Mesenchymal stem cell (in vitro differentiated cells and primary cell): Measurements from ENCODE around the gene TNNC1.

Experiments
- DNase-seq: peaks from one replicate; pipeline ENCODE4 v3.0.0-alpha.2; 2013
- H2AFZ ChIP-seq: one replicate; pipeline ENCODE4 v1.6.1; 2013; ENCODE audit warnings: low read depth, mild to moderate bottlenecking, control low read depth, inconsistent platforms, low read length, moderate library complexity
- H2AK5ac ChIP-seq: 2 replicates; pipeline ENCODE4 v1.6.1; 2013; ENCODE audit warnings: low read length, moderate library complexity, mild to moderate bottlenecking, inconsistent platforms; ENCODE audit not compliant: severe bottlenecking
- H2BK120ac ChIP-seq: one replicate; pipeline ENCODE4 v1.6.1; 2013; ENCODE audit warnings: low read depth, mild to moderate bottlenecking, inconsistent platforms, low read length, moderate library complexity
- H2BK12ac ChIP-seq, 2 experiments: one replicate each; pipeline ENCODE4 v1.6.1; 2013; ENCODE audit warnings: inconsistent platforms in 2 of 2, low read length in 2 of 2, mild to moderate bottlenecking in 2 of 2, moderate library complexity in 2 of 2, control low read depth in 1 of 2
- H2BK15ac ChIP-seq: one replicate; pipeline ENCODE4 v1.6.1; 2013; ENCODE audit warnings: mild to moderate bottlenecking, low read depth, inconsistent platforms; ENCODE audit not compliant: poor library complexity, severe bottlenecking
- H2BK5ac ChIP-seq: 2 replicates; pipeline ENCODE4 v1.6.1; 2013; ENCODE audit warnings: low read depth, mild to moderate bottlenecking, low read length, control low read depth, inconsistent platforms; ENCODE audit not compliant: poor library complexity, severe bottlenecking
- H3K14ac ChIP-seq, 2 experiments: one replicate each; pipeline ENCODE4 v1.6.1; 2013; ENCODE audit warnings: inconsistent platforms in 2 of 2, low read length in 2 of 2, control low read depth in 1 of 2, mild to moderate bottlenecking in 1 of 2, moderate library complexity in 1 of 2
- H3K18ac ChIP-seq, 2 experiments: one replicate each; pipeline ENCODE4 v1.6.1; 2013; ENCODE audit warnings: inconsistent platforms in 2 of 2, low read length in 2 of 2, control low read depth in 1 of 2, low read depth in 1 of 2, mild to moderate bottlenecking in 1 of 2
- H3K23ac ChIP-seq, 2 experiments: one replicate each; pipeline ENCODE4 v1.6.1; 2013; ENCODE audit warnings: inconsistent platforms in 2 of 2, low read length in 2 of 2, mild to moderate bottlenecking in 2 of 2, moderate library complexity in 2 of 2, control low read depth in 1 of 2
- H3K27ac ChIP-seq: 2 replicates; pipeline ENCODE4 v1.5.1; 2013; ENCODE audit warnings: mild to moderate bottlenecking, moderate library complexity, low read length, control low read depth, inconsistent platforms; ENCODE audit not compliant: poor library complexity, severe bottlenecking
- H3K27me3 ChIP-seq, 2 experiments: 2 replicates each; pipeline versions ENCODE4 v1.6.1 to v1.7.0; 2013; ENCODE audit warnings: low read length in 2 of 2, mild to moderate bottlenecking in 2 of 2, moderate library complexity in 2 of 2, control low read depth in 1 of 2, inconsistent platforms in 1 of 2; ENCODE audit not compliant: control insufficient read depth in 1 of 2, insufficient read depth in 1 of 2
- H3K36me3 ChIP-seq, 2 experiments: 2 replicates each; pipeline versions ENCODE4 v1.6.1 to v1.7.0; 2013; ENCODE audit warnings: low read length in 2 of 2, control low read depth in 1 of 2, inconsistent platforms in 1 of 2, low read depth in 1 of 2, mild to moderate bottlenecking in 1 of 2; ENCODE audit not compliant: insufficient read depth in 2 of 2, control insufficient read depth in 1 of 2
- H3K4ac ChIP-seq, 2 experiments: one replicate each; pipeline ENCODE4 v1.6.1; 2013; ENCODE audit warnings: inconsistent platforms in 2 of 2, low read length in 2 of 2, mild to moderate bottlenecking in 2 of 2, moderate library complexity in 2 of 2, control low read depth in 1 of 2, low read depth in 1 of 2
- H3K4me1 ChIP-seq: 2 replicates; pipeline ENCODE4 v1.6.1; 2013; ENCODE audit warnings: low read depth, low read length, control low read depth; ENCODE audit not compliant: control insufficient read depth, insufficient read depth
- H3K4me2 ChIP-seq: 2 replicates; pipeline ENCODE4 v1.6.1; 2013; ENCODE audit warnings: low read length, mild to moderate bottlenecking, inconsistent platforms; ENCODE audit not compliant: poor library complexity, severe bottlenecking
- H3K4me3 ChIP-seq, 2 experiments: 2 replicates each; pipeline versions ENCODE4 v1.5.1 to v1.7.0; 2013; ENCODE audit warnings: low read length in 2 of 2, mild to moderate bottlenecking in 2 of 2, control low read depth in 1 of 2, low read depth in 1 of 2; ENCODE audit not compliant: insufficient read depth in 1 of 2
- H3K79me1 ChIP-seq: replicated peaks from 2 replicates; pipeline ENCODE4 v1.6.1; 2013; ENCODE audit warnings: mild to moderate bottlenecking, control low read depth, low read length, inconsistent platforms; ENCODE audit not compliant: poor library complexity, severe bottlenecking
- H3K9ac ChIP-seq: 2 replicates; pipeline ENCODE4 v1.7.0; 2013; ENCODE audit warnings: mild to moderate bottlenecking, low read length, moderate library complexity
- H3K9me3 ChIP-seq: 2 replicates; pipeline ENCODE4 v1.7.0; 2013; ENCODE audit warnings: mild to moderate bottlenecking, low read length; ENCODE audit not compliant: control insufficient read depth
- H4K8ac ChIP-seq: one replicate; pipeline ENCODE4 v1.6.1; 2013; ENCODE audit warnings: inconsistent platforms, mild to moderate bottlenecking, low read length, moderate library complexity
- H4K91ac ChIP-seq: one replicate; pipeline ENCODE4 v1.6.1; 2013; ENCODE audit warnings: mild to moderate bottlenecking, low read length, inconsistent platforms
- WGBS: methylation state at CpG from one replicate; pipeline ENCODE4 v1.1.7; 2013; ENCODE audit warnings: mixed read lengths; 5-methylcytosine and 5-hydroxymethylcytosine counted together

Gene TNNC1

GRCh38 chr3:52440249-52440551, 13.6 kb downstream of the TNNC1 start:
- H4K91ac ChIP-seq = no peak overlapping the region
- no peak overlapping the region for H3K4me2 ChIP-seq
- no peaks in the 10 kb centered on the region for H3K36me3 ChIP-seq
- 96% methylated on average over 12 of the region's 12 CpGs for WGBS
- no peak overlapping the region for H3K27ac ChIP-seq
- peaks cover 7% of the 10 kb centered on the region for H3K4me1 ChIP-seq
- no peak overlapping the region for H3K4ac ChIP-seq
- no peak overlapping the region for H2BK5ac ChIP-seq
- peaks cover under 1 to 20% of the 10 kb centered on the region in 2 experiments for H3K27me3 ChIP-seq
- no peak overlapping the region for H3K14ac ChIP-seq
- H3K9me3 ChIP-seq = no peaks in the 10 kb centered on the region
- H3K9ac ChIP-seq = no peak overlapping the region
- DNase-seq = no peak
- H3K4me3 ChIP-seq = no peak overlapping the region
- no peak overlapping the region for H2AK5ac ChIP-seq
- H2BK120ac ChIP-seq = no peak overlapping the region
- no peak overlapping the region for H2AFZ ChIP-seq
- H4K8ac ChIP-seq = no peak overlapping the region
- no peak overlapping the region for H3K18ac ChIP-seq
- no peak overlapping the region for H3K23ac ChIP-seq
- no peaks in the 10 kb centered on the region for H3K79me1 ChIP-seq
- H2BK12ac ChIP-seq = no peak overlapping the region
- no peak overlapping the region for H2BK15ac ChIP-seq

GRCh38 chr3:52439426-52440248, 14.2 kb downstream of the TNNC1 start:
- H3K4me1 ChIP-seq = peaks cover 2% of the 10 kb centered on the region
- no peaks in the 10 kb centered on the region for H3K79me1 ChIP-seq
- H3K9ac ChIP-seq = no peak overlapping the region
- H3K27me3 ChIP-seq = peaks cover 6 to 24% of the 10 kb centered on the region in 2 experiments
- H3K18ac ChIP-seq = no peak overlapping the region
- H3K27ac ChIP-seq = no peak overlapping the region
- no peak overlapping the region for H2AFZ ChIP-seq
- H2BK5ac ChIP-seq = no peak overlapping the region
- no peak overlapping the region for H3K4ac ChIP-seq
- H4K91ac ChIP-seq = no peak overlapping the region
- no peak for DNase-seq
- no peaks in the 10 kb centered on the region for H3K9me3 ChIP-seq
- no peak overlapping the region for H3K4me3 ChIP-seq
- H3K36me3 ChIP-seq = no peaks in the 10 kb centered on the region
- H3K14ac ChIP-seq = no peak overlapping the region
- no peak overlapping the region for H3K23ac ChIP-seq
- 88% methylated on average over 16 of the region's 16 CpGs for WGBS
- H4K8ac ChIP-seq = no peak overlapping the region
- no peak overlapping the region for H2BK120ac ChIP-seq
- no peak overlapping the region for H3K4me2 ChIP-seq
- no peak overlapping the region for H2AK5ac ChIP-seq
- H2BK12ac ChIP-seq = no peak overlapping the region
- no peak overlapping the region for H2BK15ac ChIP-seq

- peaks cover 10 to 22% of the 10 kb centered on the region in 2 experiments for H3K27me3 ChIP-seq
- no peak overlapping the region for H2AFZ ChIP-seq
- no peak overlapping the region for H3K4me2 ChIP-seq
- H3K23ac ChIP-seq = no peak overlapping the region
- no peaks in the 10 kb centered on the region for H3K36me3 ChIP-seq
- H2BK120ac ChIP-seq = no peak overlapping the region
- no peak overlapping the region for H2BK15ac ChIP-seq
- H2BK5ac ChIP-seq = no peak overlapping the region
- no peak overlapping the region for H2BK12ac ChIP-seq
- H3K9ac ChIP-seq = no peak overlapping the region
- no peak overlapping the region for H4K91ac ChIP-seq
- H3K4me1 ChIP-seq = peaks cover 2% of the 10 kb centered on the region
- 94% methylated on average over 9 of the region's 9 CpGs for WGBS
- DNase-seq = no peak
- no peak overlapping the region for H2AK5ac ChIP-seq
- H3K27ac ChIP-seq = no peak overlapping the region
- H4K8ac ChIP-seq = peak overlapping the region; percentile 50
- H3K14ac ChIP-seq = no peak overlapping the region
- H3K4me3 ChIP-seq = no peak overlapping the region
- H3K4ac ChIP-seq = no peak overlapping the region
- no peaks in the 10 kb centered on the region for H3K9me3 ChIP-seq
- no peaks in the 10 kb centered on the region for H3K79me1 ChIP-seq
- no peak overlapping the region for H3K18ac ChIP-seq
These were observed 15.0 kb downstream of the TNNC1 start for GRCh38 chr3:52438579-52439425.

- H3K9me3 ChIP-seq = no peaks in the 10 kb centered on the region
- WGBS = 91% methylated on average over 6 of the region's 6 CpGs
- H2BK15ac ChIP-seq = no peak overlapping the region
These were observed 15.8 kb downstream of the TNNC1 start for GRCh38 chr3:52438104-52438376.

More at GRCh38 chr3:52438104-52438376, 15.8 kb downstream of the TNNC1 start:
- Histone ChIP-seq H3K27me3 (peaks cover 10 to 19% of the 10 kb centered on the region in 2 experiments), H2BK12ac (peak overlapping the region in 1 of 2 experiments; percentile 40), H3K36me3 (no peaks in the 10 kb centered on the region), H3K4me3 (no peak overlapping the region), H2BK120ac (no peak overlapping the region), H3K4ac (no peak overlapping the region), H3K9ac (no peak overlapping the region), H3K18ac (no peak overlapping the region), H4K8ac (no peak overlapping the region), H2AFZ (no peak overlapping the region), H3K4me1 (peaks cover 2% of the 10 kb centered on the region), H3K4me2 (no peak overlapping the region), H2BK5ac (no peak overlapping the region), H3K27ac (no peak overlapping the region), H3K23ac (no peak overlapping the region), H3K79me1 (no peaks in the 10 kb centered on the region), H3K14ac (no peak overlapping the region), H2AK5ac (no peak overlapping the region), H4K91ac (no peak overlapping the region)
- no peak for DNase-seq
